Activated T-helper 1 cell treated with anti-CD3 and anti-CD28 coated beads, Interleukin-2, amount 50 U/mL, for 16 hours (primary cell): ENCODE data around the gene FURIN.
A peak's percentile ranks its signal among the peaks of the same experiment; 100 is the strongest.
"Not testable (repeated sequence)": the region's sequence is repeated elsewhere in the genome, so short reads cannot be mapped to it uniquely, and the experiment has no call there.

ENCODE experiments used
- DNase-seq, 2 donors: peaks; one replicate each; pipeline ENCODE4 v3.0.0-alpha.2; 2020; ENCODE audit warnings: low read depth in 1 of 2, low spot score in 1 of 2

The FURIN gene

DNA sequence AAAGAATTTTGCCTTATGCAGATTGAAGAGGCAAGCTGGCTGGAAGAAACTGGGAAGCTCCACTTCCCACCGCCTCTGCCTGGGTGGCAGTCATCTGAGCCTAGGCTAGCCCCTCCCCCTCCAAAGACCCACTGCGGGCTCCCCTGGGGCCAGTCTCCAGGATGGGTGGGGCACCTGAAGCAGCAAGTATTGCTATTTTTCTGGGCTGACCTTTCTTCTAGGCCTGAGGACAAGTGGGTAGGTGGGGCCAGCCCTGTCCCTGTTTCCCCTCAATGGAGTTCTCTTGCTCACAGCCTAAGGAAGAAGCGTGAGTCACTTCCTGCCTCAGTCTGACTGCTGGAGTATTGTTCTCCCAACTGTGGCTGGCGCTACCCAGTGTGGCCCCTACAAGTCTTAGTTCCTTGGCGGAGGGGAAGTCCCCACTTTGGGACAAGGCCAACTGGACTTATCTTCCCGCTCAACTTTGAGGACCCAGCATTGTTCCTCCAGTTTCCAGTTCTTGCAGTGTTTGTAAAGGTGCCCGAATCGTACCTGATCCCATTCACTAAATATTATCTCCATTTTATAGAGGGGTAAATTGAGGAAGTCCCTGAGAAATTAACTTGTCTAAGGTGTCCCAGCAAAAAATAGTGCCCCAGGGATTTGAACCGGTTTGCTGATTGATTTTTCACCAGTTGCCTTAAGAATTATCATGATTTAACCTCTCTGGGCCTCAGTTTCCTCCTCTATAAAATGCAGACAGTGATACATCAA is 1.4 kb downstream of the FURIN start:
- DNase-seq: no peak

DNA sequence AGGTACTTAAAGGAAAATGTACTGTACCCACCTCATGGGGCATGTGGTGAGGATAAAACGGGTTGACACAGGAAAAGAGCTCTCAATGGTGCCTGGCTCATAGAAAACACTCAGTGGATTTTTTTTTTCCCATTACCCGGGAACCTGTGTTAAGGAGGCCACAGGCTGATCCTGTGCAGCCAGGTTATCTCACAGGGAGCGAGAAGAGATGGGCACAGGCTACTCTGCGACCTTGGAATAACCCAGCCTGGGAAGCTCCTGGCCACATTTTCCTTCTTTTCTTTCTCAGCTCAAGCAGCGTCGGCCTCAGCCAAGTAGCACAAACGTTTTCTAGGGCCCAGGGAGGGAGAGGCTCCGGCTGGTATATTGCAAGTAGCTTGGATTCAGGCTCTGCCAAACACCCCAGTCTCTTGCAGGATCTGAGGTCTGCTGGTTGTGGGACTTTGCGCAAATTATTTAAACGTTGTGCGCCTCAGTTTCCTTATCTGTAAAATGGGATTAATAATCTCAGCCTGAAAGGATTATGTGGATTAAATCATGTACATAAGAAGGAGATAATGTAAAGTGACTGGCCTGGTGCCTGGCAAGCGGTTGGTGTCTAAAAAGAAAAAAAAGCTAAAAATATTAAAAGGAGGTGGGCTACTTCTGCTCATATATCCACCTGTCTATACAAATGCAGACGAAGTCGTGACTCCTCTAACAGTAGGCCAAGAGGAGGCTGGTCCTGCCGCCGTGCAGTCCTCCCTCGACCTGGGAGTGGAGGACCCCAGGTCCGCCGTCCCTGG is 2.2 kb downstream of the FURIN start:
- DNase-seq: no peak

DNA sequence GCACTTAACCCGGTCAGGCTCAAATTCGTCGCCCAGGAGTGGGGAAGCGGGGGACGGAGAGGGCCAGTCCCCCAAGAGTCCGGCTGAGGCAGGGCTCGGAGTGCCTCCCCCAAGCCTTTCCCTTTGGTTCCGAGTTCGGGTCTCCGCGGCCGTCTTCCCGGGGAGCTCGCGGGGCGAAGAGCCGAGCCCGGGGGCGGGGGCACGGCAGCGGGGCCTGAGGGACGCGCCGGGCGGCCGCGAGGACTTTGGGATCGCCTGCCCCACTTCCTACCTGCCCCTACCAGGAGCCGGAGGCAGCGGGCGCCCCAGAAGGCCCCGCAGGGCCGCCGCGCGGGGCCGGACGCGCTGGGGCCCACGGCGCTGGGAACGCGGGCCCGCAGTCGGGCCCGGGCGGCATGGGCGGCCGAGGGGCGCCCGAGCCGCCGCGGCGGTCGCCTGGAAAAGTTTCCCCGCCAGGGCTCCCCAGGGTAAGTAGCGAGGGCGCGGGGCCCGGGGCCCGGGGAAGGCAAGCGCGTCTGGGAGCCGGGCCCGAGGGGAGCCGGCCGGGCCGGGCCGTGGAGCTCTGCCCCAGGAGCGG is 2.8 kb downstream of the FURIN start:
- DNase-seq: no peak

DNA sequence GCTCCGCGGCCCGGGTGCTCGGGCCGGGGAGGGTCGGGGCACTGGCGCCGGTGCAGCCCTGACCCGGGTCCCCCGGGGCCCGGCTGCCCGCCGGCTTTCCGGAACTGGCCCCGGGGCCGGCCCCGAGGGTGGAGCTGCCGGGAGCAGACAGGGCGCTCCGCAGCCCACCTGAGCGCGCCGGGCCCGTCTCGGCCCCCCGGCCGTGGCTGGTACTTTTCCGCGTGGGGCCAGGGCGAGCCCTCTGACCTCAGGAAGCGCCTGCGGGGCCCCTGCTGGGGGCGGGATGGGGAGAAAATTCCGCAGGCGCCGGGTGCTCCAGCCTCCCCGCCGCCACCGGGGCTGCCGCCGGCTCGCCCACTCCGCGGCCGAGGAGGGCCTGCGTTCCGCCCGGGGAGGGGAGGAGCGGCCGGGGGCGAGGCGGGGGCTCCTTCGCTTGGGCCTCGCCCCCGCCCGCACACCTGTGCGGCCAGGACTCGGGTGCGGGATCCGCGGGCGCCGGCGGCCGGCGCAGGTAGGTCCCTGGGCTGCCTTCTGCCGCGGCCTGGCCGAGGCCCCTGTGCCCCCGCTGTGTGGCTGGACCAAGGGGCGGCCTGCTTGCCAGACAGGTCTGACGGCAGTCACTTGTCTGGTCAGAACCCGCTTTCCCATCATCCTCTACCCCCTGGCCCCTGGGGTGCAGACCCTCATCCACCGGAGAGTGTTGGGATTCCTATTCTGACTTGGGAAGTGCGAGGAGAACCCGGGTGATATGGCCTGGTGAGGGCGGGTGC is 3.5 kb downstream of the FURIN start:
- DNase-seq: no peak

DNA sequence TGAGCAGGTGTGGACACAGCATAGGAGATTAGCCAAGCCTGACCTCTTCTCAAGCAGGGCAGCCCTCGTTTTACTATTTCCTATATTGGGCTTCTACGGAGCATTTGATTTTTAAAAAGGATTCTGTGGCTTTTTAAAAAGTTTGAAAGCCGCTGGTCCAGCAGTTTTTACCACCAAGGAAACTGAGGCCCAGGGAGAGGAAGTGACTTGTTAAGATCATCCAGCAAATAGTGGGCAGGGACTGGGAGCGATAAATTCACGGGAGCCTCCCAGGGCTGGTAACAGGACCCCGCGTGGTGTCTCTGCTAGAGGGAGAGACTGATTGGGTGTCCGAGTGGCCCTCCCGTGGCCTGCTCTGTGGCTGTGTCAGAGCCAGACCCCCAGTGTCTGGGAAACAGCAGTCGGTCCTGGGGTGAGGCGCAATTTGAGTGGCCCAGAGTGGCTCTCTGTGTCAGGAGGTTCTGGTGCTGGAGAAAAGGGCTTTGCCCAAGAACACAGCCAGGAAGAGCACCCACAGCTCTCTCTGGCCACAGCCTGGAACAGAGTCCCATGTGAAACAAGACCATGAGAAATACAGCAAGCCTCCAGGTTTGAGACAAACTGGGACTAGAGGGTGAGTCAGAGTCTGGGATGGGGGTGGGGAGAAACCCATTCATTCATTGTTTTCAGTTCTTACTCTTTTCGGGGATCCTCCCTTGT is 4.2 kb downstream of the FURIN start:
- DNase-seq: peak in 1 of 2 donors; percentile 26

DNA sequence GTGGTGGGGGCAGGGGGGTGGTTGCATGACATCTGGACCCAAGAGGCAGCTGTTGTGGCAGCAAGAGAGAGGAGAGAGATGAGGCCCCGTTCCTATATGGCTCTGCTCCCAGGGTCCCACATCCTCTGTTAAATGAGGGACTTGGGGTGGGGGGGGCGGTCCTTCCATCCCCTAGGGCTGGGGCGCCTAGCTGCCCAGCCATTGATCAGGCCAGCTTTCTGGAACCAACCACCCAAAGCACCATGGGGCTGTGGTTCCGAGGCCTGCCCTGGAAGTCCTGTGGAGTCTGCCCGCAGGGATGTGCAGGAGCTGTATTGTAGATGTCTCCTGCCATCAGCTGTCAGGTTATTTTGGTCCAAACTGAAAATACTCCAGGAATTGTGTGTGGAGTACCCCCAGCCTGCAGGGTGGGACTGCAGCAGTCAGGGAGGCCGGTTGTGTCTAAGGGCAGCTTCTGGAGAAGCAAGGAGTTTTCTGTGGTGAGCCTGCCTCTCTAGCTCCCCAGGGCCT is 5.2 kb downstream of the FURIN start:
- DNase-seq: no peak

DNA sequence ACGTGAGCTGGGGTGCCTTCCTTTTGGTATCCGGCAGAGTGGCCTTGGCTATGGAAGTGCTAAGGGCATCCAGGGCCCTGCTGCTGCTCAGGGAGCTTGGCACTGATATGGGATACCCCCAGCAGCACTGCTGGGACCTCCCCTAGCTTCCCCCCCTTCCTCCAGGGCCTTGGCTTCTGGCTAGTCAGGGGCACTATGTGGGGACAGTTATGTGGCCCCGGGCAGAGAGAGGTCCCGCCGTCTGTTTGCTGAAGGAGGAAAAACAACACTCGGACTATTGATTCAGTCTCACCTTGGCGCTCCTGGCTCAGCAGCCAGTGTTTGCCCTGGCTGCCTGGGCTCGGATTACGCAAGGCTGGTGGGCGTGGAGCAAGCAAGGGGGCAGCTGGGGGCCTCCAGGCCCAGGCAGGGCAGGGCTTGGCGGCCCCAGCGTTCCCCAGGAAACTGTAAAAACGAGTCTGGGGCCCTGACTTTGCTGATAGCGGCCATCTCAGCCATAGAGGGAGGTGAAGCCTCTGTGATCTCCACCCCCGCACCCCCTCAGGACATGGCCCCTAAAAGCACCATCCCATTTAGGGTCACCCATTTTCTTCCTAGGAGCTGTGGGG is 5.7 kb downstream of the FURIN start:
- no peak for DNase-seq

DNA sequence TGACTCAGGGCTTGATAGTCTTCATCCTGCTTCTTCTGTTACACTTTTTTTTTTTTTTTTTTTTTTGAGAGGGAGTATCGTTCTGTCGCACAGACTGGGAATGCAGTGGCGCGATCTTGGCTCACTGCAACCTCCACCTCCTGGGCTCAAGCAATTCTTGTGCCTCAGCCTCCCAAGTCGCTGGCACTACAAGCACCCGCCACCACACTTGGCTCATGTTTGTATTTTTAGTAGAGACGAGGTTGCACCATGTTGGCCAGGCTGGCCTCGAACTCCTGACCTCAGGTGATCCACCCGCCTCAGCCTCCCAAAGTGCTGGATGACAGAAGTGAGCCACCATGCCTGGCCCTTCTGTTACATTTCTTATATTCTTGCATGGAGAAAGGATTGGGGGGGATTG is 6.6 kb downstream of the FURIN start:
- not testable (repeated sequence) for DNase-seq

DNA sequence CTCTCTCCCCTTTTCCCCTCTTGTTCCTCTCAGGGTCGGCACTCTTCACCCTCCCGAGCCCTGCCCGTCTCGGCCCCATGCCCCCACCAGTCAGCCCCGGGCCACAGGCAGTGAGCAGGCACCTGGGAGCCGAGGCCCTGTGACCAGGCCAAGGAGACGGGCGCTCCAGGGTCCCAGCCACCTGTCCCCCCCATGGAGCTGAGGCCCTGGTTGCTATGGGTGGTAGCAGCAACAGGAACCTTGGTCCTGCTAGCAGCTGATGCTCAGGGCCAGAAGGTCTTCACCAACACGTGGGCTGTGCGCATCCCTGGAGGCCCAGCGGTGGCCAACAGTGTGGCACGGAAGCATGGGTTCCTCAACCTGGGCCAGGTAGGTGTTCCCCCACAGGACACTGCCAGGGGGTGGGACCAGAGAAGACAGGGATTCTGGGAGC is 7.2 kb downstream of the FURIN start:
- no peak for DNase-seq

DNA sequence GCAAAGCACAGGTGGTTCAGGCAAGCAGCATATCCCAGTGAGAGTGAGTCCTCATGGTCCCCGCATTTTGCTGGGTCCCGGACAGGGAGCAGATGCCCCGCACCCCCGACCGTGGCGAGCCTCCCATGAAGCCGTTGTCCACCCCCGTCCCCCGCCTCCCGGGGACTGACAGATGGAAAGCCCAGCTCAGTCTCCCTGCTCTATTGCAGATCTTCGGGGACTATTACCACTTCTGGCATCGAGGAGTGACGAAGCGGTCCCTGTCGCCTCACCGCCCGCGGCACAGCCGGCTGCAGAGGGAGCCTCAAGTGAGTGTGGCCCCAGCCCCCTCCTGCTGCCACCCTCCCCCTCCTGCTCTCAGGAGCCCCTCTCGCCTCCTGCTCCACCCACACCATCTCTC is 7.7 kb downstream of the FURIN start:
- no peak for DNase-seq

DNA sequence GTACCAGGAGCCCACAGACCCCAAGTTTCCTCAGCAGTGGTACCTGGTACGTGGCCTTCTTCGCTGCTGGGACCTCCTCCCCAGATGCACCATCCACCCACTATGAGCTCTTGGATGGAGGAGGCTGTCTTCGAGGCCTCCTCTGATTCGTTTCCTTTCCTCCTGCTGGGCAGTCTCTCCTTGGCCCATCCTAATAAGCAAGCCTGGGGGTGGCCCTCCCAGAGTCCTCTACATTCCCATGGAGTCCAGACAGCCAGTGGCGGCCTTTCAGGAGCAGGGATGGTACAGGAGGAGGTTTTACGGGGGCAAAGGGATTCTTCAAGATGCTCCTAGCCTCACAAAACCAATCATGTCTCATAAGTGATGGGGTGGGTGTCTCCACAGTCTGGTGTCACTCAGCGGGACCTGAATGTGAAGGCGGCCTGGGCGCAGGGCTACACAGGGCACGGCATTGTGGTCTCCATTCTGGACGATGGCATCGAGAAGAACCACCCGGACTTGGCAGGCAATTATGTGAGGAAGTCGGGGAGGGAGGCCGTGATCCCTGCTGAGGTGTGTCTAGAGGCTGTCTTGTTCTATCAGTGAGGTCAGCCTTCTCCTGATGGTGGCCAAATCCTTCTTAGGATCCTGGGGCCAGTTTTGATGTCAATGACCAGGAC is 8.3 kb downstream of the FURIN start:
- DNase-seq: no peak

DNA sequence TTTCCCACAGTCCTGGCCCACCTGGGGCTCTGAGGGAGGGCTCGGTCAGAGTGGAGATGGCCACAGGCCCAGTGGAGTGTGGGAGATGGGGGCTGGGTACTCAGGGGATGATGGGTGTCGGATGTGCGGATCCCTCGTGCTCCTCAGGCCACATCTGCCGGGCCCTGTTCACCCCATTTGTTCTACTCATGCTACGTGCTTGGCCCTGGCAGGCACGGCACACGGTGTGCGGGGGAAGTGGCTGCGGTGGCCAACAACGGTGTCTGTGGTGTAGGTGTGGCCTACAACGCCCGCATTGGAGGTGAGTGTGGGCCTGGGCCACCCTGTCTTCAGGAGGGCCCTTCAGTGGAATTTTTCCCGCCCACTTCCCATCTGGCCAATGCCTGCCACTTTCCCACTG is 8.9 kb downstream of the FURIN start:
- DNase-seq: no peak

DNA sequence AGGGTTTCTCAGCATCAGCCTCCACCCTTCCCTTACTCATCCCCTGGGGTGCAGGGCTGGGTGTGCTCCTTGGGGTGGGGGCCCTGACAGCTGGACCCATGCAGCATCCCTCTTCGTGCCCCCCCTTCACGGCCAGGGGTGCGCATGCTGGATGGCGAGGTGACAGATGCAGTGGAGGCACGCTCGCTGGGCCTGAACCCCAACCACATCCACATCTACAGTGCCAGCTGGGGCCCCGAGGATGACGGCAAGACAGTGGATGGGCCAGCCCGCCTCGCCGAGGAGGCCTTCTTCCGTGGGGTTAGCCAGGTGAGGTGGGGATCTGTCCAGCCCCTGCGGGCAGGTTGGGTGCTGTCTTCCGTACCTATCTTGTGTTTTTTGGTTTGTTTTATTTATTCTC is 9.6 kb downstream of the FURIN start:
- no peak for DNase-seq

DNA sequence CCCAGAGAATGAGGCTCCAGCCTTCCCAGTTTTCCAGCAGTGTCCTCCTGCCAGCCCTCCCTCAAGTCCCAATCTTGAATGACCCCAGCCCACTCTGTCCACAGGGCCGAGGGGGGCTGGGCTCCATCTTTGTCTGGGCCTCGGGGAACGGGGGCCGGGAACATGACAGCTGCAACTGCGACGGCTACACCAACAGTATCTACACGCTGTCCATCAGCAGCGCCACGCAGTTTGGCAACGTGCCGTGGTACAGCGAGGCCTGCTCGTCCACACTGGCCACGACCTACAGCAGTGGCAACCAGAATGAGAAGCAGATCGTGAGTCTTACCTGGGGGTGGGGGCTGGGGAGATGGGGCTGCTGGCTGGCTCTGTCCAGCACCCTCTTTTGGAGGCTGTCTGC is 10.3 kb downstream of the FURIN start:
- no peak for DNase-seq

DNA sequence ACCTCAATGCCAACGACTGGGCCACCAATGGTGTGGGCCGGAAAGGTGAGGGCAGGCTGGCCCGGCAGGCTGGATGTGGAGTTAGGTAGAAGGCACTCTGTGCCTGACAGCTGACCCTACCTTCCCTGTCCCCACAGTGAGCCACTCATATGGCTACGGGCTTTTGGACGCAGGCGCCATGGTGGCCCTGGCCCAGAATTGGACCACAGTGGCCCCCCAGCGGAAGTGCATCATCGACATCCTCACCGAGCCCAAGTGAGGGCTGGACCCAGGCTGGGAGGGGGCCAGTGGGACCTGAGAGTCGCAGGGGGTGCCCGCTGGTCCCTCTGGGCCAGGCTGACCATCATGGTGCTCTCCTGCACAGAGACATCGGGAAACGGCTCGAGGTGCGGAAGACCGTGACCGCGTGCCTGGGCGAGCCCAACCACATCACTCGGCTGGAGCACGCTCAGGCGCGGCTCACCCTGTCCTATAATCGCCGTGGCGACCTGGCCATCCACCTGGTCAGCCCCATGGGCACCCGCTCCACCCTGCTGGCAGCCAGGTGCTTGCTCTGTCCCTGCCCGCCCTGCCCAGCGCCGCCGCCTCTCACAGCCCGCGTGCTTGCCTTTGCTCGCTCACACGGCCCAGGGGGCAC is 11.5 kb downstream of the FURIN start:
- no peak for DNase-seq

DNA sequence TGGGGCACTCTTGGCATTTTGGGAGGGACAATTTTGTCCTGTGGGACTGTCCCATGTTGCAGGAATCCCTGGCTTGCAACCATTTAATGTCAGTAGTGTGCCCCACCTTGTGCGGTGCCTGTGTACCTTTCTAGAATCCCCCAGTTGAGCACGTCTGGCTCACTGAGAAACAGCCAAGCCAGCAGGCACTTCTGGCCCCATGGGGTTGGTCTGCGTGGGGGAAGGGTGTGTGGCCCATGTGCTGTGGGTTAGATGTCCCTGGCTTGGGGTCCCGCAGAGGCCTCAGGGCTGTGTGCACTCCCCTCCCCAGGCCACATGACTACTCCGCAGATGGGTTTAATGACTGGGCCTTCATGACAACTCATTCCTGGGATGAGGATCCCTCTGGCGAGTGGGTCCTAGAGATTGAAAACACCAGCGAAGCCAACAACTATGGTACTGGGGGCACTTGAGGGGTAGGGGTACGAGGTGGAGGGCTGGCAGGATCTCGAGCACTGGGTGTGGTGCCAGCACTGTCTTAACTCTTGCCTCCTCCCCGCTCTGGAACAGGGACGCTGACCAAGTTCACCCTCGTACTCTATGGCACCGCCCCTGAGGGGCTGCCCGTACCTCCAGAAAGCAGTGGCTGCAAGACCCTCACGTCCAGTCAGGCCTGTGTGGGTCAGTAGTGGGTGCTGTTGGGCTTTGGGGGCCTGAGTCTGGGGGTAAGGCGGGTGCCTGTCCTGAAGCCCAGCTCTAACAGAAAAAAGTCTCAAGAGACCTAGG is 12.2 kb downstream of the FURIN start:
- no peak for DNase-seq

DNA sequence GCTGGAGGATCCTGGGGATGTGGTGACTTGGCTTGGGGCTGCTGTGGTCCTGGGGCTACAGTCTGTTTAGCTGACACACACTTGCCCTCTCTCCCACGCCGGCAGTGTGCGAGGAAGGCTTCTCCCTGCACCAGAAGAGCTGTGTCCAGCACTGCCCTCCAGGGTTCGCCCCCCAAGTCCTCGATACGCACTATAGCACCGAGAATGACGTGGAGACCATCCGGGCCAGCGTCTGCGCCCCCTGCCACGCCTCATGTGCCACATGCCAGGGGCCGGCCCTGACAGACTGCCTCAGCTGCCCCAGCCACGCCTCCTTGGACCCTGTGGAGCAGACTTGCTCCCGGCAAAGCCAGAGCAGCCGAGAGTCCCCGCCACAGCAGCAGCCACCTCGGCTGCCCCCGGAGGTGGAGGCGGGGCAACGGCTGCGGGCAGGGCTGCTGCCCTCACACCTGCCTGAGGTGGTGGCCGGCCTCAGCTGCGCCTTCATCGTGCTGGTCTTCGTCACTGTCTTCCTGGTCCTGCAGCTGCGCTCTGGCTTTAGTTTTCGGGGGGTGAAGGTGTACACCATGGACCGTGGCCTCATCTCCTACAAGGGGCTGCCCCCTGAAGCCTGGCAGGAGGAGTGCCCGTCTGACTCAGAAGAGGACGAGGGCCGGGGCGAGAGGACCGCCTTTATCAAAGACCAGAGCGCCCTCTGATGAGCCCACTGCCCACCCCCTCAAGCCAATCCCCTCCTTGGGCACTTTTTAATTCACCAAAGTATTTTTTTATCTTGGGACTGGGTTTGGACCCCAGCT is 13.0 kb downstream of the FURIN start:
- no peak for DNase-seq
